Heart right ventricle (tissue), 16 donors: Measurements from ENCODE around the gene MAGI2. TPM values are rescaled to one million over a fixed set of nuclear protein-coding genes. Genes with fewer than 3 reads are reported as not detected.

Experiments used
- ATAC-seq, 8 donors: fragments of 200-7000 bp; cut with Tn5 transposase; one replicate each; pipeline ENCODE4 v1.9.1; 2020; ENCODE audit warnings: mild to moderate bottlenecking in 8 of 8, moderate library complexity in 8 of 8, moderate number of reproducible peaks in 1 of 8
- DNase-seq, 2 donors: peaks; one replicate each; pipeline ENCODE4 v3.0.0-alpha.2; 2020
- H3K27ac ChIP-seq, 10 donors: fragments of 200-600 bp; sonication (generic) in 2 of 10; one replicate each; pipeline versions ENCODE4 v1.5.0 to v1.8.0; 2020 to 2022; ENCODE audit warnings: mild to moderate bottlenecking in 3 of 10
- H3K27me3 ChIP-seq, 7 donors: fragments of 200-600 bp; one replicate each; pipeline ENCODE4 v1.8.0; 2021 to 2022; ENCODE audit warnings: mild to moderate bottlenecking in 2 of 7
- H3K36me3 ChIP-seq, 9 donors: fragments of 200-600 bp; sonication (generic) in 1 of 9; one replicate each; pipeline versions ENCODE4 v1.5.0 to v1.8.0; 2020 to 2022; ENCODE audit warnings: mild to moderate bottlenecking in 2 of 9
- H3K4me1 ChIP-seq, 9 donors: fragments of 200-600 bp; sonication (generic) in 1 of 9; one replicate each; pipeline versions ENCODE4 v1.5.0 to v1.8.0; 2020 to 2022; ENCODE audit warnings: mild to moderate bottlenecking in 4 of 9
- H3K4me3 ChIP-seq, 10 donors: fragments of 200-600 bp; sonication (generic) in 2 of 10; one replicate each; pipeline versions ENCODE4 v1.5.0 to v1.8.0; 2020 to 2022; ENCODE audit warnings: mild to moderate bottlenecking in 7 of 10, moderate library complexity in 2 of 10
- H3K9me3 ChIP-seq, 11 donors: fragments of 200-600 bp in 10 of 11; sonication (generic) in 2 of 11; one replicate each; pipeline versions ENCODE4 v1.5.0 to v1.8.0; 2013 to 2022; ENCODE audit warnings: mild to moderate bottlenecking in 2 of 11, control low read depth in 1 of 11, moderate library complexity in 1 of 11
- CTCF ChIP-seq, 9 donors: fragments of 200-600 bp; sonication (generic) in 2 of 9; IDR thresholded peaks; one replicate each; pipeline versions ENCODE4 v1.5.0 to v1.8.0; 2021 to 2022; ENCODE audit warnings: antibody characterized with exemption in 9 of 9, mild to moderate bottlenecking in 5 of 9, moderate library complexity in 1 of 9
- WGBS, 2 donors: extraction: QIAGEN DNeasy Blood & Tissue Kit; methylation state at CpG; one replicate each; pipeline ENCODE4 v1.1.7; 2013; ENCODE audit warnings: inconsistent platforms in 1 of 2; 5-methylcytosine and 5-hydroxymethylcytosine counted together
- intact Hi-C, 10 donors: fragments of 100-400 bp; cut with DNase I; formaldehyde crosslinking; loops; one replicate each; pipeline versions ENCODE4 v1.11.1 to v1.14.2; 2022
- polyA plus RNA-seq, 2 donors: library from polyadenylated mRNA; stranded (reverse); fragments of 200-250 nt; gene quantifications; one replicate each; pipeline ENCODE4 v1.2.3, GENCODE V29; 2013
- total RNA-seq, 10 donors: library from RNA; stranded (reverse); fragmentation: NEBNext Ultra II Directional in 3 of 10; extraction: Animal tissue kit (Norgen Biotek cat#: 25700) in 3 of 10; gene quantifications; one replicate each; pipeline versions ENCODE4 v1.2.1 to v1.2.4, GENCODE V29; 2021 to 2023
- donor health status: Arrhythmogenic right ventricular cardiomyopathy.
- donor health status: ischemic (EF 13 %, LVEDD 7.1; RV severe dilation, severe dysfunction).
- donor health status: healthy with polysubstance abuse.
- donor health status: DM: no; HTN: yes; CAD: no.
- donor health status: DM: no; HTN: no; CAD: no.
- donor health status: ischemic (EF 25% LVEDD 6.9; RV normal size, moderate dysfunction).
- donor health status: ischemic (EF 25% LVEDD 5.7; RV mildly dilated, moderate dysfunction).
- donor health status: healthy.
- donor health status: DM: yes; HTN: yes; CAD: no.
- donor health status: Ischemic cardiomyopathy.
- donor health status: ischemic (EF 35%, LVEDD 5.7; RV mildly dilated, moderate dysfunction).
- donor health status: nonischemic (EF 11% LVEDD 7.7; RV severe dilation, severe dysfunction).
- donor health status: DM: yes; HTN: yes; CAD: no.
- donor health status: PGD.
- donor health status: ischemic (EF 29% LVEDD 5.4; RV normal size, mild dysfunction).
- donor health status: nonischemic (EF 23%, LVEDD 6.1; RV moderate dilation, normal function).

MAGI2 gene
- total and polyA plus RNA-seq, 12 donors = 0.83 to 6.0 (median 4.1) TPM

- Histone ChIP-seq H3K4me3 (no peak overlapping the region), H3K27me3 (no peaks in the 10 kb centered on the region), H3K4me1 (peaks cover 0 to 3% (median 0%) of the 10 kb centered on the region in 9 donors), H3K9me3 (no peaks in the 10 kb centered on the region), H3K27ac (no peak overlapping the region), H3K36me3 (no peaks in the 10 kb centered on the region)
- DNase-seq (no peak), ATAC-seq (no peak)
- intact Hi-C loops = loop anchor here in 2 of 10 donors (10.0 kb wide), 1 partner anchor 107 kb away; the partner anchor contains the start of gene MAGI2 (in 2 of the 2)
- 37 to 40% methylated on average over 3 of the region's 3 CpGs for WGBS, 2 donors
- TF ChIP-seq CTCF (IDR thresholded peaks at IDR 0.05) = no peak
Observed at GRCh38 chr7:79347351-79347750, 106.1 kb downstream of the MAGI2 start.

- H3K9me3 ChIP-seq = no peaks in the 10 kb centered on the region
- peaks cover 0 to 3% (median 0%) of the 10 kb centered on the region in 9 donors for H3K4me1 ChIP-seq
- intact Hi-C loops = loop anchor here in 3 of 10 donors (5.0 to 10.0 kb wide), 2 partner anchors 110 to 113 kb away; partner anchors contain the start of gene MAGI2 (in 3 of the 3)
- no peaks in the 10 kb centered on the region for H3K36me3 ChIP-seq
- no peak for DNase-seq
- H3K27me3 ChIP-seq = no peaks in the 10 kb centered on the region
- TF ChIP-seq CTCF (IDR thresholded peaks at IDR 0.05) = peak in 2 of 9 donors; percentile 24 to 32
- no peak for ATAC-seq
- no peak overlapping the region for H3K4me3 ChIP-seq
- 95% methylated on average over 5 of the region's 5 CpGs for WGBS, 2 donors
- H3K27ac ChIP-seq = no peak overlapping the region
Observed at GRCh38 chr7:79341902-79342301, 111.6 kb downstream of the MAGI2 start.

- Histone ChIP-seq H3K4me1 (peaks cover 0 to 3% (median 0%) of the 10 kb centered on the region in 9 donors), H3K36me3 (no peaks in the 10 kb centered on the region), H3K27ac (no peak overlapping the region), H3K4me3 (no peak overlapping the region), H3K27me3 (no peaks in the 10 kb centered on the region), H3K9me3 (no peaks in the 10 kb centered on the region)
- intact Hi-C loops = loop anchor here in 3 of 10 donors (5.0 to 10.0 kb wide), 2 partner anchors 112 to 115 kb away; partner anchors contain the start of gene MAGI2 (in 3 of the 3)
- no peak for TF ChIP-seq CTCF (IDR thresholded peaks at IDR 0.05)
- DNase-seq (no peak), ATAC-seq (no peak)
Observed at GRCh38 chr7:79340212-79340611, 113.3 kb downstream of the MAGI2 start.

GRCh38 chr7:79339208-79339925, 114.1 kb downstream of the MAGI2 start:
- no peak overlapping the region for H3K4me3 ChIP-seq
- no peak for TF ChIP-seq CTCF (IDR thresholded peaks at IDR 0.05)
- no peak for ATAC-seq
- H3K4me1 ChIP-seq = peaks cover 0 to 3% (median 0%) of the 10 kb centered on the region in 9 donors
- H3K27me3 ChIP-seq = no peaks in the 10 kb centered on the region
- WGBS, 2 donors = 89% methylated on average over 4 of the region's 4 CpGs
- no peaks in the 10 kb centered on the region for H3K9me3 ChIP-seq
- H3K27ac ChIP-seq = no peak overlapping the region
- no peak for DNase-seq
- intact Hi-C loops = no loop called here
- no peaks in the 10 kb centered on the region for H3K36me3 ChIP-seq
